ENCODE results near the gene PTGDR.

DNA sequence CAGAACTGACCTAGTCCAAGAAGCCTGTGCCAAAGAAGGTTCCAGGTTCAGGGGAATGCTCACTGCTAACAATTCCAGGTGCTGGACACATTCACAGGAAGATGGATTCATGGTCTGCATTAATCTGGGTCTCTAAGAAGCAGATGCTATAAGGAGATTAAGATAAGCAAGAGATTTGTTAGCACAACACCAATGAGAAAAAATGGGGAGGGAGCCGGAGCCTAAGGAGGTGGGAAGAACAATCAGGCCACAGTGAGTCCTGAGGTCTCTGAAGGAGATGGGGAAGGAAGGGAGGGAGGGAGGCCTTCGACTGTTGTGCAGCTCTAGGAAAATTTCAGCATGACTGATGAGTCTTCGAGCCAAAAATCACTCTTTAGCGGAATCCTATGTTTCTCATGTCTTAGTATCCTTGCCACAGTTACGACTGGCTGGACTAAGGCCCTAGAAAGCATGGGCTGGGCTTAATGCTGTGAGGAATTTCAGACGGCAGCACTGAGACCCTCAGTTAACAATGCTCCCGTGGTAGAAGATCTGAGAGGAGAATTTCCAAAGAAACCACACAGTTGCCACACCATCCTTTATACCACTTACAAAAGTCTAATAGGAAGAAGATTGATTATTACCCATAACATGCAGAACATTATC is 31.5 kb upstream of the PTGDR start:
- TF ChIP-seq, protein P1, sequence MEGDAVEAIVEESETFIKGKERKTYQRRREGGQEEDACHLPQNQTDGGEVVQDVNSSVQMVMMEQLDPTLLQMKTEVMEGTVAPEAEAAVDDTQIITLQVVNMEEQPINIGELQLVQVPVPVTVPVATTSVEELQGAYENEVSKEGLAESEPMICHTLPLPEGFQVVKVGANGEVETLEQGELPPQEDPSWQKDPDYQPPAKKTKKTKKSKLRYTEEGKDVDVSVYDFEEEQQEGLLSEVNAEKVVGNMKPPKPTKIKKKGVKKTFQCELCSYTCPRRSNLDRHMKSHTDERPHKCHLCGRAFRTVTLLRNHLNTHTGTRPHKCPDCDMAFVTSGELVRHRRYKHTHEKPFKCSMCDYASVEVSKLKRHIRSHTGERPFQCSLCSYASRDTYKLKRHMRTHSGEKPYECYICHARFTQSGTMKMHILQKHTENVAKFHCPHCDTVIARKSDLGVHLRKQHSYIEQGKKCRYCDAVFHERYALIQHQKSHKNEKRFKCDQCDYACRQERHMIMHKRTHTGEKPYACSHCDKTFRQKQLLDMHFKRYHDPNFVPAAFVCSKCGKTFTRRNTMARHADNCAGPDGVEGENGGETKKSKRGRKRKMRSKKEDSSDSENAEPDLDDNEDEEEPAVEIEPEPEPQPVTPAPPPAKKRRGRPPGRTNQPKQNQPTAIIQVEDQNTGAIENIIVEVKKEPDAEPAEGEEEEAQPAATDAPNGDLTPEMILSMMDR (IDR thresholded peaks at IDR 0.05) = no peak
- no peak for TF ChIP-seq POLR2A (IDR thresholded peaks at IDR 0.05)
